GM10847 (cell line): ENCODE results near the gene SNX30.

ENCODE experiments used
- POLR2A ChIP-seq: IDR thresholded peaks from 2 replicates; pipeline ENCODE4 v1.6.1; 2011; ENCODE audit not compliant: insufficient read length; ENCODE audit errors: extremely low read depth

SNX30 gene

DNA sequence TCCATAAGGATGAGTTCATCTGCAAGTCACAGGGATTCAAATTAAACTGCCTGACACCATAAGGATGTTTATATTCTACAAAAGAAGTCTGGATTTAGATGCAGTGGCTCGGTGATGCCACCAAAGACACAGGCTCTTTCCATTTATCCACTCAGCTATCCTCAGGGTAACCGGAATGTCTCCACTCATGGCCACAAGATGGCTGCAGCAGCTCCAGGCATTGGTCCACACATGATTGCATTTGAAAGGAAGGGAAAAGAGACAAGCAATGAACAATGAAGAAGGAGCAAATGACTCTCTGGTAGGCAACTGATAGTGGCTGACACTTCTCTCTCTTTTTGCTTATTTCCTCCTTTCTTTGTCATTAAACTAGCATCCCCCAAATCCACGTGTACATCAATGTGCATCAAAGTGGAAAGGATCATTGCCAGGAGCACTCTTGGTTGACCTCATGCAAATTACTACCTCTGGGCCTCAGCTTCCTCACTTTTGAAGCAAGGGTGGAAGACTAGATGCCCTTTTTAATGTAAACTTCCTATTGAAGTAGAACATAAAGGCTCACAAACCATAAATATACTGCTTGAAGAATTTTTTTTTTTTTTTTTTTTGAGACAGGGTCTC lies 7.2 kb upstream of the SNX30 start:
- TF ChIP-seq POLR2A, result no peak

DNA sequence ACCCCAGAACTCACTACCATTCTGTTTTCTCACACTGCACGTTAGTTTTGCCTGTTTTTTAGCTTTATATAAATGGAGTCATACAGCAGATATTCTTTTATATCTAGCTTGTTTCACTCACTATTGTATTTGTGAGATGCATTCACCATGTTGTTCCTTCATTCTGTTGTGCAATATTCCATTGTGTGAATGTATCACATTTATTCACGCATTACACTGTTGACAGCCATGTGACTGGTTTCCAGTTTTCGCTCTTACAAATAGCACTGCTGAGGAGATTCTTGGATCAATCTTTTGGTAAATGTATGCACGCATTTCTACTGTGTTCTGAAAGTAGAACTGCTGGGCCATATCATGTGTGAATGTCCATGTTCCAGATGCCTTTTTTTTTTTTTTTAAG lies 6.4 kb upstream of the SNX30 start:
- no peak for TF ChIP-seq POLR2A

DNA sequence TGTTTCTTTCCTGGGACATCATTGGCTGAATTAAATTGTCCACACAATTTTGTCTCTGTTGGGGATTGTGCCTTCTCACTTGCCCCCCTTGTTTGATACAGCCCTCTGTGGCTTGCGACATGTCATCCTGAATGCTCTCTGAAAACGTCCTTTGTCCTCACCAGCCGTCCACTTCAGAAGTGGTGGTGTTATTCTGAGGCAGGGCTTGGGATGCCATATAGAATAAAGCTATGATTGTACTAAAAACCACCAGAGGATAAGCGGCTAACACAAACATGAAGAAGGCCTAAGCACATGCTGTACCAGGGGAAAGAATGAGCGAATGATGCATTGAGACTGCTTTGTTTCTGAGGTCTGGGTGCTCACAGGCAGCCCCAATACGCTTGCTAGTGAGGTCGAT lies 3.5 kb upstream of the SNX30 start:
- no peak for TF ChIP-seq POLR2A

DNA sequence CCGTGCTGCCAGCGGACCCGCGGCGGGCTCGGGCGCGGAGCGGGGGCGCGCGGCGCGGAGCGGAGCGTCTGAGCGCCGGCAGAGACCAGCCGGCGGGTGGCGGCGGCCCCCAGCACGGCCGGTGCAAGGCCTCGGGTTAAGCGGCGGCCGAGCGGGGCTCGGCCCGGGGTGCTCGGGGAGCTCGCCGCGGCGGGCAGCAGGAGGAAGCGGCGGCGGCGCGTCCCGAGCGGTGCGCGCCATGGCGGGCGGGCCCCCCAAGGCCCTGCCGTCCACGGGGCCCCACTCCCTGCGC lies 150 bp downstream of the SNX30 start:
- TF ChIP-seq POLR2A, result no peak

DNA sequence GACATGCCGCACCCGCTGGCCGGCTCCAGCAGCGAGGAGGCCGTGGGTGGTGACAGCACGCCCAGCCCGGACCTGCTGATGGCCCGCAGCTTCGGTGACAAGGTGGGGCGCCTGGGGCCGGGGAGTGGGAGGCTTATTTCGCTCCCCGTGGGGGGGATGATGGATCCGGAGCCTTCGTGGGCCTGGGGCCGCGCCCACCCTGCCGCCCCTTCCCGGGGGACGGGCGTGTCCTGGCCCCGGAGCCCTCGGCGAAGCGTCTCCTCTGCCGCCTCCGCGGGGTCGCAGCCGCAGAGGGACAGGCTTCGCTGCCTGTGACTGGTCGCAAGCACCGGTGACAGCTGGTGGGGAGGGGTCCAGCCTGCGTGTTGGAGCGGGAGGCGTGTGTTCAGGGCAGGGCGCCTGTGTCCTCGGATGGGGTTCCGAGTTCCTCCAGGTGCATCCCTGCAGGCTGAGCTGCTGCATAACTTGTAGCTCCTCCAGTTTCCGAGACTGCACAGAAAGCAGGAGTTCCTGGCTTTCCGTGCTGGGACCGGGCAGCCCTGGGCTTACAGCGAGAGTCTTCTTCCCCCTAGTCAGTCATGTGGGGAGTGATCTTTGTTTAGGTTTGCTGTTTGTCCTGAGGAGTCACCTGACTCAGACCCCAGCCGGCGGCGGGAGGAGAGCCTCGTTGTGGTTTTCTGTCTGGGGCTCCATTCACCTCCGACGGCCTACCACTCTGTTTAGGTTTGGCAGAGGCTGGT lies 666 bp downstream of the SNX30 start:
- TF ChIP-seq POLR2A, result no peak

DNA sequence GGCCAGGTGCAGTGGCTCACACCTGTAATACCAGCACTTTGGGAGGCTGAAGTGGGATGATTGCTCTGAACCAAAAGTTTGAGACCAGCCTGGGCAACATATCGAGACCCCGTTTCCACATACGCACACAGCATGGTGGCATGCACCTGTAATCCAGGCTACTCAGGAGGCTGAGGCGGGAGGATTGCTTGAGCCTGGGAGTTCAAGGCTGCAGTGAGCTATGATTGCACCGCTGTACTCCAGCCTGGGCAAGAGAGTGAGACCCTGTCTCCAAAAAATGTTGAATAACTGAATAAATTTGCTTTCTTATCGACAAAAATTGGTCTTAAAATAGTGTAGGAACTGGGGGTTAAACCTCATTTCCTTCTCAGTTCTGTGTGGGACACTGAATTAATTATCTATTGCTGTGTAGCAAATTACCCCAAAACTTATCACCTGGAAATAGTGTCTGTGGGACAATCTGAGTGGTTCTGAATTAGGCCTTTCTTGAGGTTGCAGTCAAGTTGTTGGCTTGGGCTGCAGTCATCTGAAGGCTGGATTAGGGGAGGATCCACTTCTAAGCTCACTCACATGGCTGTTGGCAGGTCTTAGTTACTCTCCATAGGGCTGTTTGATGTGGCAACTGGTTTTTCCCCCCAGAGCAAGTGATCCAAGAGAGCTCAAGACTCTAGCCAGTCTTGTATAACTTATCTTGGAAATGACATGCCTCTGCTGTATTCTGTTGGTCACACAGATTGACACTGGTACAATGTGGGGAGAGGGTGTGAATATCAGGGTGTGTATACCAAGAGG lies 2.0 kb downstream of the SNX30 start:
- no peak for TF ChIP-seq POLR2A

DNA sequence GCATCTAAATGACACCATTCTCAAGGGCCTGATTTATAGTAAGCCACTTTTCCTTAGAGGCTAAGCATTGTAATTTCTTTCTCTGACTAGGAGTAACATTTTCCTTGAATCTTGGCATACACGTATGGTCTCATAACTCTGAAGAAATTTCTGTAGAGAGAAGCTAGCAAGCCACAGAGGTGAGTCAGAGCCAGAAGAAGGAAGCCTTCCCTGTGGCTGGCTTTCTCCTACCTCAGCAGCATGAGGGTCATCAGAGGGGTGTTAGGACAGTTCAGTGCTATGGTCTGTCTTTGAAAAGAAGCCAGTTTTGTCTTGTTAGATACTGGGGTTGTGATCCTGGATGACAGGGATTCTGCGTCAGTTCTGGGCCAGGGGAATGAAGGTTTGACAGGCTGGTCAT lies 3.2 kb downstream of the SNX30 start:
- no peak for TF ChIP-seq POLR2A

DNA sequence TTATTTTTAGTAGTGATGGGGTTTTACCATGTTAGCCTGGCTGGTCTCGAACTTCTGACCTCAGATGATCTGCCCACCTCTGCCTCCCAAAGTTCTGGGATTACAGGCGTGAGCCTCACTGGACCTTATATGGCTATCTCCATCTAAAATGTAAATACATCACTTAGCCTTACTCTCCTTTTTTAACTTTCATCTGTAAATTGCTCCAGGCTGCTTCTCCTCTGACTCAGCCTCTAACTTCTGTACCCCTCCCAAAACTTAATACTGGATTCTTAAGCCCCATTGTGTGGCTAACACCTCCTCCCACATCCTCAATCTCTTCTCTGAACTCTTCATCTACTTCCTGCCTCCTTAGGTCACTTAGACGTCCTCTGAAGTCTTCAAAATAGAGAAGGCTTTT lies 4.0 kb downstream of the SNX30 start:
- TF ChIP-seq POLR2A, result no peak

DNA sequence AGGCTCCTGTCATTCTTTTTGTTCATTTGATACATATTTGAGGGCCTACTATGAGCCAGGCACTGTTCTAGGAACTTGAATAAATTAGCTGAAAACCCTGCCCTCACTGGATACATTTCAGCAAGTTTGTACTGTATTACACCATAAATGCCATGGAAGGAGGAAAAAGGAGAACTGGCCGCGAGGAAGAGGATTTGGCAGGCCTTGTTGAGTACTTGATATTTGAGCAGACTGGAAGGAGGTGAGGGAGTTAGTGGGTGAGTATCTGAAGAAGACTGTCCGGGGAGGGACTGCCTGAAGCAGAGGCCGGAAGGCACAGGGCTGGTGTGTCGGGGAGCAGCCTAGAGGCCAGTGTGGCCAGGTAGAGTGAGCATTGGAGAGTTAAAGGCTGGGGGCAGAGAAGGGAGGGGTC lies 4.5 kb downstream of the SNX30 start:
- no peak for TF ChIP-seq POLR2A

DNA sequence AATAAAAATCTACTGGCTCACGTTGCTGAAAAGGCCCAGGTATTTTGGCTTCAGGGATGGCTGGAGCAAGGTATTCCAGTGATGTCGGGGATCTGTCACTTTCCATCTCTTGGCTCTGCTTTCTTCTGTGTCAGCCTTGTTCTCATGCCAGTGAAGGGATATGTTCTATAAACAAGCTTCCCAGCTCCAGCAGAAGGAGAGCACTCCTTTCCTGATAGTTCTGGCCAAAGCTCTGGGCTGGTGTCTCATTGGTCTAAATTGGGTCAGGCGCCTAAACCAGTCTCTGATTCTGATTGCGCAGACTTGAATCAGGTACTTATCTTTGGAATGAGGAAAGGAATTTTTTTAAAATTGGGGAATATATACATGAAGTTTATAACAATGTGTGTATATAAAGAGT lies 5.1 kb downstream of the SNX30 start:
- TF ChIP-seq POLR2A, result no peak

DNA sequence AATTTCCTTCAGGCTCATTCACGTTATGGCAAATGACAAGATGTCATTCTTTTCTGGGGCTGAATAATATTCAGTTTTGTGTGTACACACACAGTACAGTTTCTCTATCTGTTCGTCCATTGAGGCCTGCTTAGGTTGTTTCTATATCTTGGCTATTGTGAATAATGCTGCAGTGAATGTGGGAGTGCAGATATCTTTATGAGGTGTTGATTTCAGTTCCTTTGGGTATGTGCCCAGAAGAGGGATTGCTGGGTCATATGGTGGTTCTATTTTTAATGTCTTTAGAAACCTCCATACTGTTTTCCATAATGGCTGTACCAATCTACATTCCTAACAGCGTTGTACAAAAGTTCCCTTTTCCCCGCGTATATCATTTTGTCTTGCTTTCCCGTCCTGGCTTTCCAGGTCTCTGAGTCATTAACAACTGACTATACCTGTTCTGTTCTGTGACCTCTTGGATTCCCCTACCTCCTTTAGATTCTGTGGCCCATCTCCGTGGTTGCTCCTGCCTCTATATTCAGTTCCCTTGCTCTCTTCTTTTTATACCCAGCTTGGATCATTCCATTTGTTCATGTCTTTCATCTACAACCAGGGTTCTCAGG lies 6.8 kb downstream of the SNX30 start:
- no peak for TF ChIP-seq POLR2A

DNA sequence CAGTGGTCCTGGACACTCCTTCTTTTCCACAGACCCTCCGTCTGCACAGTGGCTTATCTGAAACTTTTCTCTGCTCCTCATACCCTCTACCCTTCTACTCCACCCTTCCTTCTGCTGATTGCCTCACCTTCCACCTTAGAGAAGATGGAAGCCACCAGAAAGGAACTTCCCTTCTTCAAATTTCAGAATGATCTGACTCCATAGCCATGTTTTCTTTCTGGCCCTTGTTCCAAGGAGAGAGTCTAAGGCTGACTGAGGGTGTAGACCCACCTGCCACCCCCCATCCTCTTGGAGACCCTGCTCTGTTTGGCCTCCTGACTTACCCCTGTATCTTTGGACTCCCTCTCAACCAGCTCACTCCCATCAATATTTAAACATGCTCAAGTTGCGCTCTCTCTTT lies 7.4 kb downstream of the SNX30 start:
- no peak for TF ChIP-seq POLR2A

DNA sequence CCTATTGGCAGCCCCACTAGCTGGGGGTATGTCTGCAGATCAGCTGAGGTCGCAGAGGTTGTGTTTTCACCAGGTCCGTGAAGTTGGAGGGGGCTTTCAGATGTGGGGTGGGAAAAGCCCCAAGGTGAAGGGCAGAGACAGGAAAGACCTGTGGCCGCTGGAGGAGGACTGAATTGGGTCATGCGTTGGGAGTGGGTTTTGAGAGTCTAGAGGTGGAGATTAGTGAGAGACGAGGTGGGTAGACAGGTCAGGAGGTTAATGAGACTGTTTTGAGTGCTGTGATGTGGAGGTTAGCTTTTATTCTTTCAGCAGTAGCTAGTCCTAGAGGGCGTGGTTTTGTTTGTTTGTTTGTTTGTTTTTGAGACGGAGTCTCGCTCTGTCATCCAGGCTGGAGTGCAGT lies 10.3 kb downstream of the SNX30 start:
- TF ChIP-seq POLR2A, result no peak

DNA sequence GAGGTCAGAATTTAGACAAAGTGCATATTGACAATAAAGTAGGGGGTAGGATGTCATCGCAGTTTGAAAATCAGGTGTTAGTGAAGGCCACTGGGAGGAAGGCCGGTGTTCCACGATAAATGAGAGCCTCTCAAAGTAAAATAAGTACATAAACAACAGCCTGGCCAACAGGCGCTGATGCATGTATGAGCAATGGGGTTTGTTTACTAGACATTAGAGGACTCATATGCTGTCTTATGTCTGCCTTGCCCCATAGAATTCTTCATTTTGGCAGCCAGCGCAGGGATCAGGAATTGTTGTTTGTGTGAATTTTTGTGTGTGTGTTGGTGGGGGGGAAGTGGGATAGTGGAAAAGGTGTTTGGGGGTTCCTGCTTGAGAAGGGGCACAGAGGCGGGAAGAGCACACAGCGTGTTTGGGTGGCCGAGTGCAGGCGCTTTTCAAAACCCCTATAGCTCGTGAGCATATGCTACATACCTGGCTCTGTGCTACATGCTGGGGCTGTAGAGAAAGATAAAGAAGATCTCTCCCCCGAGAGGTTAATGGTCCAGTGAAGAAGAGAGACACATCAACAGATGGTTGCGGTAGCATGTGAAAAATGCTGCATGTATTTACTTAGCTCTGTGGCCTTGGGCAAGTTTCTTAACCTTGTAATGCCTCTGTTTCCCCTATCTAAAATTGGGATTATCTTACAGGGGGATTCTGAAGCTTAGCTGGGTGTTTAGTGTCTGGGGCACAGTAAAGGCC lies 11.5 kb downstream of the SNX30 start:
- no peak for TF ChIP-seq POLR2A
